ENCODE results near the gene LDLRAD4.

DNA sequence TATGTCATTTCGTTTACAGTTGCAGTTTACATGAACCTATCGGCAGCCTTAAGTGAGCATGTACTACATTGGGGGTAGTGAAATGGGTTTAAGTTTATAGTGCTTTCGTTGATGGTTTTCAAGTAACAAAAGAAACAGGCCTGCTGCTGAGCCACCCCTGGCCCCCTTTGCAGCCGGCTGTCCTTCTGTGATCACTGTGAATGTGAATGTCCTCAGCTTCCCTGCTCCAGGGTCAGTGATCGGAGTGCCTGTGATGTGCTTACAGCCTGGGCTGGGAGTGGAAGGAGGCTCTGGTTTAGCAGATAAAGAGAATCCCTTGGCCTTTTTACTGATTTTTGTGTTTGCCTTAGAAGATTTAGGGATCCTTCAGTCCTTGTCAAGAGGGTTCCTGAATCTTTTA is 353.6 kb downstream of the LDLRAD4 start:
- TF ChIP-seq, protein P1, sequence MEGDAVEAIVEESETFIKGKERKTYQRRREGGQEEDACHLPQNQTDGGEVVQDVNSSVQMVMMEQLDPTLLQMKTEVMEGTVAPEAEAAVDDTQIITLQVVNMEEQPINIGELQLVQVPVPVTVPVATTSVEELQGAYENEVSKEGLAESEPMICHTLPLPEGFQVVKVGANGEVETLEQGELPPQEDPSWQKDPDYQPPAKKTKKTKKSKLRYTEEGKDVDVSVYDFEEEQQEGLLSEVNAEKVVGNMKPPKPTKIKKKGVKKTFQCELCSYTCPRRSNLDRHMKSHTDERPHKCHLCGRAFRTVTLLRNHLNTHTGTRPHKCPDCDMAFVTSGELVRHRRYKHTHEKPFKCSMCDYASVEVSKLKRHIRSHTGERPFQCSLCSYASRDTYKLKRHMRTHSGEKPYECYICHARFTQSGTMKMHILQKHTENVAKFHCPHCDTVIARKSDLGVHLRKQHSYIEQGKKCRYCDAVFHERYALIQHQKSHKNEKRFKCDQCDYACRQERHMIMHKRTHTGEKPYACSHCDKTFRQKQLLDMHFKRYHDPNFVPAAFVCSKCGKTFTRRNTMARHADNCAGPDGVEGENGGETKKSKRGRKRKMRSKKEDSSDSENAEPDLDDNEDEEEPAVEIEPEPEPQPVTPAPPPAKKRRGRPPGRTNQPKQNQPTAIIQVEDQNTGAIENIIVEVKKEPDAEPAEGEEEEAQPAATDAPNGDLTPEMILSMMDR (IDR thresholded peaks at IDR 0.05; ENCODE audit: borderline replicate concordance, extremely low read depth, low read length, poor library complexity, severe bottlenecking), result no peak
- no peak for TF ChIP-seq EZH2 (IDR thresholded peaks at IDR 0.05; ENCODE audit: borderline replicate concordance, low read depth, low read length, severe bottlenecking)

Data from DND-41 (cell line).